ENCODE data around the gene RTRAF.

- no peak for TF ChIP-seq JUNB (IDR thresholded peaks at IDR 0.05; ENCODE audit: unreplicated experiment)
- no peak for TF ChIP-seq EZH2 (IDR thresholded peaks at IDR 0.05; ENCODE audit: low read depth, unreplicated experiment)
- TF ChIP-seq CTCF (conservative IDR thresholded peaks at IDR 0.05; ENCODE audit: low read depth in 2 of 2), result no peak
- no peak for TF ChIP-seq REST (IDR thresholded peaks at IDR 0.05; ENCODE audit: unreplicated experiment)
- TF ChIP-seq, protein P1, sequence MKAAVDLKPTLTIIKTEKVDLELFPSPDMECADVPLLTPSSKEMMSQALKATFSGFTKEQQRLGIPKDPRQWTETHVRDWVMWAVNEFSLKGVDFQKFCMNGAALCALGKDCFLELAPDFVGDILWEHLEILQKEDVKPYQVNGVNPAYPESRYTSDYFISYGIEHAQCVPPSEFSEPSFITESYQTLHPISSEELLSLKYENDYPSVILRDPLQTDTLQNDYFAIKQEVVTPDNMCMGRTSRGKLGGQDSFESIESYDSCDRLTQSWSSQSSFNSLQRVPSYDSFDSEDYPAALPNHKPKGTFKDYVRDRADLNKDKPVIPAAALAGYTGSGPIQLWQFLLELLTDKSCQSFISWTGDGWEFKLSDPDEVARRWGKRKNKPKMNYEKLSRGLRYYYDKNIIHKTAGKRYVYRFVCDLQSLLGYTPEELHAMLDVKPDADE (IDR thresholded peaks at IDR 0.05), result no peak
- TF ChIP-seq POLR2AphosphoS5 (IDR thresholded peaks at IDR 0.05; ENCODE audit: low read depth), result no peak
- no peak for TF ChIP-seq NANOG (IDR thresholded peaks at IDR 0.05; ENCODE audit: borderline replicate concordance)
- TF ChIP-seq CREB1 (CRISPR knock-in tag; IDR thresholded peaks at IDR 0.05; ENCODE audit: low read depth), result no peak
- no peak for TF ChIP-seq ZNF331 (CRISPR knock-in tag; IDR thresholded peaks at IDR 0.05; ENCODE audit: low read depth)
- TF ChIP-seq EZH2phosphoT487 (IDR thresholded peaks at IDR 0.05; ENCODE audit: unreplicated experiment), result no peak
- TF ChIP-seq STAT1 (IDR thresholded peaks at IDR 0.05; ENCODE audit: unreplicated experiment), result no peak
Measured at GRCh38 chr14:52008136-52008535, 18.8 kb downstream of the RTRAF start.
